Adipose tissue (tissue), 3 donors: ENCODE results near the gene CLEC4G. TPM values are rescaled to one million over a fixed set of nuclear protein-coding genes. Genes with fewer than 3 reads are reported as not detected.
"Not testable (repeated sequence)": the region's sequence is repeated elsewhere in the genome, so short reads cannot be mapped to it uniquely, and the experiment has no call there.

Source experiments
- H3K27ac ChIP-seq: one replicate; pipeline ENCODE4 v1.5.1; 2013; ENCODE audit warnings: low read depth, low read length
- WGBS, 3 donors: extraction: QIAGEN DNeasy Blood & Tissue Kit; methylation state at CpG; one replicate each; pipeline ENCODE4 v1.1.7; 2013; 5-methylcytosine and 5-hydroxymethylcytosine counted together
- polyA plus RNA-seq, 3 donors: library from polyadenylated mRNA; stranded (reverse); fragments of 200-250 nt; gene quantifications; one replicate each; pipeline ENCODE4 v1.2.3, GENCODE V29; 2013
- donor health status: healthy with polysubstance abuse.
- donor health status: Bipolar disorder and iron deficiency.
- donor health status: healthy.

Gene CLEC4G
- polyA plus RNA-seq, result 10 to 100 TPM in 1 of 3 donors, 1 to 10 TPM in 2; 2.7 to 21.5 (median 7.2) TPM

DNA sequence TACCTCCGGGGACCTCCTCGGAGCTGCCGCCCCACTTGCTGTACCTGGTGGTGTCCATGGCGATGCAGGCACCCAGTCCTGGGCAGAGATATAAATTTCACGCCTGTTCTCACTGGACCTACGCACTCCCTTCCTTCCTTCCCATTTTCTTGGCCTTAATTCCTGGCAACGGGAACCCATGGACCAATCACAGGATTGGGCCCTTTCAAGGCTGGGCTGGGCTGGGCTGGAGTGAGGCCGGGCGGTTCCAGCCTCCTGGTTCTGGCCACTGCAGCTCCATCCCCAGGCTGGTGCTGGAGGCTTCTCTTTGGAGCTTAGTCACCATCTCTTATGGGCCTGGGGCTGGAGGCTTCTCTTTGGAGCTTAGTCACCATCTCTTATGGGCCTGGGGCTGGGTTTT, at the start of gene CLEC4G:
Gene CLEC4G (minus strand): TSS at position 66 of the 400 bp plus-strand sequence. CDS start 8 bp downstream, at position 58.
- WGBS, 3 donors, result 54 to 66% (median 56%) methylated on average over 9 of the region's 9 CpGs
- H3K27ac ChIP-seq, result no peak within 1 kb of the TSS

DNA sequence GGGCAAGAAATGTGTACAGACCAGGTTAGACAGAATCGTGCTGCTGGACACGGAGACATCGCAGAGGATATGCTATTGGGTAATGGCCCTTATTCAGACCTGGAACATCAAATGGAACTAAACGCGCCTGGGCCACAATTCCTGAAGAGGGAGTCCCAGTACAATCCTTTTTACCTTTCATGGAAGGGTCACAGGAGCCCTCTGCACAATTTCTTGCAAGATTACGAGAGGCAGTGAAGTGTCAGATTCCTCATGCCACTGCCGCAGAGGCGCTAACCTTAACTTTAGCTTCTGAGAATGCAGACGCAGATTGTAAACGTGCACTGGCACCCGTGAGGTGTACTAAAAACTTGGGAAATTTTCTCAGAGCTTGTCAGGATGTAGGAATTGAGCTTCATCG, 49.2 kb upstream of the CLEC4G start:
- 38 to 52% (median 40%) methylated on average over 12 of the region's 12 CpGs for WGBS, 3 donors

GRCh38 chr19:7779631-7780486, 47.9 kb upstream of the CLEC4G start:
- WGBS, 3 donors, result 70 to 75% (median 73%) methylated on average over 26 of the region's 26 CpGs
- no peak overlapping the region for H3K27ac ChIP-seq

More for the DNA sequence above, 49.2 kb upstream of the CLEC4G start:
- H3K27ac ChIP-seq, result no peak overlapping the region

DNA sequence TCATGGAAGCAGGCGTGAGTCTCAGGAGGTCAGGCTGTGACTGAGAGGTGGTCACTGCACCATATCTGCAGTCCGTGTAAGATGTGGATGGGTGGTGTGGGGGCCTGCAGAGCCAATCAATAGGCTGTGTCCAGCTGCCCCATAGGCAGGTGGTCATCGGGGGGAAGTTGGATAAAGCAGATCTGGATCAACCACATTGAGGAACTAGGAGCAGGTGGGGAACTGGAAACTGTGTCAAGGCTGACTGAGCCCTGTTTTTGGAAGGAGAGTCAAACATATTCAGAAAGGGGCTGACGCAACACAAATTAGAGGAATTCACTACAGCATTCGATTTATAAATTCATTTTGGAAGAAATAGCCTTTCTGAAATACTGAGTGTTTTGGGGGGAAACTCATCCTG, 46.2 kb upstream of the CLEC4G start:
- H3K27ac ChIP-seq, result no peak overlapping the region
- WGBS, 3 donors, result 51 to 63% (median 53%) methylated on average over 5 of the region's 5 CpGs

GRCh38 chr19:7775761-7776160, 43.9 kb upstream of the CLEC4G start:
- H3K27ac ChIP-seq, result no peak overlapping the region
- 88 to 91% (median 88%) methylated on average over 8 to 9 of the region's 9 CpGs for WGBS, 3 donors

DNA sequence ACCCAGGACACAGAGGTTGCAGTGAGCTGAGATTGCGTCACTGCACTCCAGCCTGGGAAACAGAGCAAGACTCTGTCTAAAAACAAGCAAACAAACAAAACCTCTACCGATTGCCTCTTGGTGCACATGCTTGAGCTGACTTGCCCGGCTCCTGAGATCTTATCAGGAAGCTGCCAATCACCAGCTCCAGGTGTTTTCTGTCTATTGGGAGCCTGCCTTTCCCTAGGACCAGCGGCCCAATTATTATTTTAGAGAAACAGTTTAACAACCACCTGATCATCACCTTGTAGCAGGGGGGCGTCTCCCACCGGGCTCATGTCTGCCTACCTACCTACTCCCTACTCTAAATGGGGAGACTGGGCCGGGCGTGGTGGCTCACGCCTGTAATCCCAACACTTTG, 41.9 kb upstream of the CLEC4G start:
- WGBS, 3 donors, result 50 to 80% (median 78%) methylated on average over 9 of the region's 9 CpGs
- no peak overlapping the region for H3K27ac ChIP-seq

GRCh38 chr19:7772752-7773291, 40.9 kb upstream of the CLEC4G start:
- WGBS, 3 donors, result 23 to 68% (median 28%) methylated on average over 8 of the region's 8 CpGs
- no peak overlapping the region for H3K27ac ChIP-seq

- H3K27ac ChIP-seq, result no peak overlapping the region
- 62 to 75% (median 63%) methylated on average over 8 of the region's 8 CpGs for WGBS, 3 donors
These were observed 39.2 kb upstream of the CLEC4G start for GRCh38 chr19:7771072-7771471.

- 64 to 83% (median 79%) methylated on average over 2 of the region's 2 CpGs for WGBS, 3 donors
- H3K27ac ChIP-seq, result no peak overlapping the region
These were observed 37.3 kb upstream of the CLEC4G start for GRCh38 chr19:7769171-7769570.

DNA sequence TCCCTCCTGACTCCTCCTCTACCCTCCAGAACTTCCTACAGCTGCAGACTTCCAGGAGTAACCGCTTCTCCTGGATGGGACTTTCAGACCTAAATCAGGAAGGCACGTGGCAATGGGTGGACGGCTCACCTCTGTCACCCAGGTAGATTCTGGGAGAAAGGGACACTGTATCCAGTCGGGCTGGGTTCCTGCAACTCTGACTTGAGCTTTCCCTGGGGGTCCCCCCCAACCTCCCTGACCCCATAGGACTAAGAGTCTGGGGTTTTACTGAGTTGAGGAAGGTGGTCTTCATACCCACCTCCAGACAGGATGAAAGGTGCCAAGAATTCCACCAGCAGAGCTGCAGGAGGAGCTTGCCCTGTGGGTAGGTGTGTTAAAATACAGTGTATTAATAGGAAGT, 35.6 kb upstream of the CLEC4G start:
- WGBS, 3 donors, result 53 to 80% (median 62%) methylated on average over 4 of the region's 4 CpGs
- H3K27ac ChIP-seq, result no peak overlapping the region

- WGBS, 3 donors, result 53 to 70% (median 62%) methylated on average over 11 of the region's 11 CpGs
- no peak overlapping the region for H3K27ac ChIP-seq
These were observed 34.6 kb upstream of the CLEC4G start for GRCh38 chr19:7766535-7766934.

GRCh38 chr19:7765043-7765442, 33.1 kb upstream of the CLEC4G start:
- H3K27ac ChIP-seq, result not testable (repeated sequence)
- WGBS, 3 donors, result 77 to 95% (median 82%) methylated on average over 2 of the region's 2 CpGs

DNA sequence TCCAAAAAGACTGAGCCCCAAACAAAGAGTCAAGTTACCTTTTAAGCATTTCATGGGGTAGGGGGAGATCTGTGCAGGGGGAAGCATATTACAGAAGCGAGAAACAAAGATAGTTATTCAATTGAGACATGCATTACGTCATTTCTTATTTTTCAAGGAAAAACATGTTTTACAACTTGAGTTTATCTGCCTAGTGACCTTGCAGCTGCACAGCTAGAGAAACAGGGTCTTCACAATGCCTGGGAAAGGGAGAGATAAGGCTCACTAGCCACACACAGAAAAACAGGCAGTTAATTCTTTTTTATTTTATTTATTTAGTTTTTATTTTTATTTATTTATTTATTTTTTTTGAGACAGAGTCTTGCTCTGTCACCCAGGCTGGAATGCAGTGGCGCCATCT, 32.2 kb upstream of the CLEC4G start:
- 41 to 69% (median 54%) methylated on average over 3 of the region's 3 CpGs for WGBS, 3 donors
- not testable (repeated sequence) for H3K27ac ChIP-seq

DNA sequence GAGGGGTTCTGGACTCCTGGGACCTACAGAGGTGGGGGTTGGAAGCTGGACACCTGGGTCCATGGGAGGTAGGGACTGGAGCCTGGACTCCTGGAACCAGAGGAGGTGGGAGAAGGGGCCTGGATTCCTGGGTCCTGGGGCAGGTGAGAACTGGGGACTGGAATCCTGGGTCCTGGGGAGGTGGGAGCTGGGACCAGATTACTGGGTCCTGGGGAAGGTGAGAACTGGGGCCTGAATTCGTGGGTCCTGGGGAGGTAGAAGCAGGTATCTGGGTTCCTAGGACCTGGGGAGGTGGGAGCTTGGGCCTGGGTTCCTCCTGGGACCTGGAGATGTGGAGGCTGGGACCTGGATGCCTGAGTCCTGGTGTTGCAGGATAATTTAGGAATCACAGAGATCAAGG, 31.8 kb upstream of the CLEC4G start:
- H3K27ac ChIP-seq, result no peak overlapping the region
- WGBS, 3 donors, result 32 to 65% (median 45%) methylated on average over 1 of the region's 1 CpG

DNA sequence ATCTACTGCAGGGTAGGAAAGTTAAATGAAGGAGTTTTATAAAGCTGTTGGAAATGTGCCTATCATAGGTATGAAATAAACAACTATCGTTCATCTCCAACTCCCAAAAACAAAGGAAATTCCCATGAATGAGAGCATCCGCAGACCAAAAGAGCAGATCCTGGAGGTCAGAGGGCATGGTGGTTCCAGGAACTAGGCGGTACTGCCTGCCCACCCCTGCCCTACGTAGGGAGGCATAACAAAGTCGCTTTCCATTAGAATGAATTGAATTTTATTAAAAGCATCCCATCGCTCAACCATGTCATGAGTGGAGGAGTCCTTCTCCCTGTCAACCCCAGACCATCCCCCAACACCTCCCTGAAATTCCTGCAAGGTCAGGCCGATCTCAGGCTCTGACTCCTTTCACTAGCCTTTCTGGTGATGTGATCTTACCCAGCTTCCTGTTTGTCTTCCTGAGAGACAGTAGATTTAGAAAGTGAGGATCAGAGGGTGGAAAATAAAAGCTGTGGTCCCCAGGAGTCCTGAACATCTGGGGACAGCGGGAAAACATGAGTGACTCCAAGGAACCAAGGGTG, 30.9 kb upstream of the CLEC4G start, which contains the start of gene CLEC4M:
Gene CLEC4M (plus strand): TSS at position 525 of the 575 bp plus-strand sequence. CDS start 24 bp downstream, at position 549.
- WGBS, 3 donors, result 68 to 83% (median 76%) methylated on average over 8 of the region's 8 CpGs
- no peak within 1 kb of the TSS for H3K27ac ChIP-seq

DNA sequence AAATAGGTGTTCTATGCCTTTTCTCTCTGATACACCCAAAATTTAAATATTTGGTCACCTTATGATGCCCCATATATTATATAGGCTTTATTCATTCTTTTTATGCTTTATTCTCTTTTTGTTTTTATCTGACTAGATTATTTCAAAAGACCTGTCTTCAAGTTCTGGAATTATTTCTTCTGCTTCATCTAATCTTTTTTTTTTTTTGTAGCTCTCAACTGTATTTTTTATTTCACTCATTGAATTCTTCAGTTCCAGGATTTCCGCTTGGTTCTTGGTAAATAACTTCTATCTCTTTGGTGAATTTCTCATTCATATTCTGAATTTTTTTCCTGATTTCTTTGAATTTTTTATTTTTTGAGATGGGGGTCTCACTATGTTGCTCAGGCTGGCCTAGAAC, 27.2 kb upstream of the CLEC4G start:
- no peak overlapping the region for H3K27ac ChIP-seq
- WGBS, 3 donors, result 88 to 92% (median 92%) methylated on average over 1 of the region's 1 CpG

DNA sequence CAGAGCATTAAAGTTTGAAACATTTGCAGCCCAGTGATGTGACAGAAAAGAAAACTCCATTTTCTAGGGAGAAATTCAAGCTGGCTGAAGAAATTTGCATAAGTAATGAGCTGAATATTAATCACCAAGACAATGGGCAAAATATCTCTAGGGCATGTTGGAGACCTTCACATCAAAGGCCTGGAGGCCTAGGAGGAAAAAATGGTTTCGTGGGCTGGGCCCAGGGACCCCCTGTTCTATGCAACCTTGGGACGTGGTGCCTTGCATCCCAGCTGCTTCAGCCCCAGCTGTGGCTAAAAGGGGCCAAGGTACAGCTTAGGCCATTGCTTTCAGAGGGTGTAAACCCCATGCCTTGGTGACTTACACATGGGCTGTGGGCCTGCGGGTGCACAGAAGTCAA, 25.4 kb upstream of the CLEC4G start:
- H3K27ac ChIP-seq, result no peak overlapping the region
- WGBS, 3 donors, result 81 to 85% (median 82%) methylated on average over 3 of the region's 3 CpGs

GRCh38 chr19:7756258-7756657, 24.3 kb upstream of the CLEC4G start:
- WGBS, 3 donors, result 30 to 49% (median 43%) methylated on average over 4 of the region's 4 CpGs
- no peak overlapping the region for H3K27ac ChIP-seq

GRCh38 chr19:7751157-7751783, 19.4 kb upstream of the CLEC4G start:
- no peak overlapping the region for H3K27ac ChIP-seq
- 67 to 73% (median 69%) methylated on average over 12 of the region's 12 CpGs for WGBS, 3 donors
